ENCODE data around the gene OSBPL1A.
A peak's percentile ranks its signal among the peaks of the same experiment; 100 is the strongest.

The OSBPL1A gene

DNA sequence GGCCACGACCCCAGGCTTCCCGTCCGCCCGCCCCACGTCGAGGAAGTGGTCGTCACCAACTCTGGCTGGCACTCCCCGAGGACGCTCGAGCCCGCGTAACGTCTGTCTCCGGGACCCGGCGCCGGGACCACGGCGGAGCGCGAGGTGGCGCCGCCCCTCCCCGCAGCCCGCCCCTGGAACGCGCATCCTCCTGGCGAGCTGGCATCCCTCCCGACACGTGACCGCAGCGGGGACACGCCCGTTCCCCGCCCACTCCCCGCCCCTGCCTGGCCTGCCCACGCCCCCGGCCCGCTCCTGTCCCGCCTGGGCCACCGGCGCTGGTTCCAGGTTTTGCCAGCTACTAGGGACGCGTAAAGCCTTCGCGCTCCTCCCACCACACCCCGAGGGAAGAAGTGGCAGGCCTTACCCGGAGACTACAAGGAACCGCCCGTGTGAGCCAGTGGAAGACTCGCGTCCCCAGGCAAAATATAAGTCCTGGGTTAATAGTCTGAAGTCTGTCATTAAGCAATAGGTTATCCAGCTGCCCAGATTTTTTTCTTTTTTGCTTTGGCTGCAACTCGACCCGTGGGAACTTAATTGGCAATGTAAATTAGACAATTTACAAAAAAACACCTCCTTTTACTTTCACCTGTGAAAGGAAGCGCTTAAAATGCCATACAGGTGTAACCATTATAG, at the start of gene OSBPL1A:
OSBPL1A (minus strand) TSS at position 131 of the 675 bp plus-strand sequence. CDS start 20,291 bp downstream, outside the sequence.
- peak; percentile 93 for DNase-seq

DNA sequence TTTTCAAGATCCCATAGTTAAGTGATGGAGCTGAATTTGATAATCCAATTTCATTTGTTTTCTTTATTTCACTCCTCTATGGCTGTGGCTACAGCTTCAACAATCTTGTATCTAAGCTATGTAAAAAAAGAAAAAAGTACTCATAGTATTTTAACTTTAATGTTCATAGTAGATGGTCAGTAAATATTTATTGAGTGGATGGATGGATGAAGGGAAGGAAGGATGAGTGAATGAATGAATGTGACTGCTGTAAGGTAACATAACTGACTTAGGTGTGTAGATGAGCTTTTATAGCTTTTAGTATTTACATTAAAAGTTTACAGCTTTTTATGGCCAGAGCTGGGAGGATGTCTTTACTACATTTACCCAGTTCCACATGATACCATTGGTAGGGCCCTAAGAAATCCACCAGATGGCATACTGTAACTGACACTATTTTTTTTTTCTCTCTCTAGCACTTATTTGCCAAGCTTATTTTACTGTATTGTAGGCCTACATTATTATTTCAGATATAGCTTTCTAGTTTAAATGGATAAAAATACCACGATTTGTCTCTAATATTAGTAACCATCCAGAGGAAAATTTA, 49.4 kb upstream of the OSBPL1A start:
- no peak for DNase-seq

DNA sequence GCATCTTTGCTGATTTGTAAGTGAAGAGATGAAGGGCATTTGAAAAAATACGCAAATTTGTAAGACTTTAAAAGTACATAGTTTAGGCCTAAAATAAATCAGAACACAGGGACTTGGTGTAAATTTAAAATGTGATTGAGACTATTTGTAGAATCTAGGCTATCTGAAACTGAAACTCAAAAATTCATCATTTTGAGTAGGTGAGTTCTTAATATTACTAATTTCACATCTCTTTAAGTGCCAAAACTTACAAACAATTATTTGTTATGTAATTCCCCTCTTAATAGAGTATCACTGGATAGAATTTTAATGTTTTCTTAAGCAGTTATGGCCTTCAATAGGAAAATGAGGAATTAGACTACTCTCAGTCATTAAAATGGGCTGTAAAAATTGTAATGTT, 48.8 kb upstream of the OSBPL1A start:
- DNase-seq: no peak

DNA sequence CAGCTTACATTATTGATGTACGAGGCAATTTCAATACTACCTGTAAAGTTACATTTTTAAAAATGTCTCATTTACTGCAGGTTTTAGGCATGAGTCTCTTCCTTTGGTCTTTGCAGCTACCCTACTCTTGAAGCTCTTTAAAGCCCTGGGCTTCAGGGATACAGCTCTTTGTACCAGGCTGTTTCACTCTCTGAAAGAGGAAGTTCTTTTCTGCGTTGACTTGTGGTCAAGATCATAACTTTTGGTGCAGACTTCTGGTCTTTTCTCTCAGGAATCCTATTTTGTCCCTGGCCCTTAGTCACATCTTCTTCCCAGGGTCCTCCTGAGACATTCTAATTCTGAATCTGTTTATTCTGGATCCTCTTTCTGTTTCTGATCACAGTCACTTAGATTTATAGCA, 46.2 kb upstream of the OSBPL1A start:
- DNase-seq: no peak

DNA sequence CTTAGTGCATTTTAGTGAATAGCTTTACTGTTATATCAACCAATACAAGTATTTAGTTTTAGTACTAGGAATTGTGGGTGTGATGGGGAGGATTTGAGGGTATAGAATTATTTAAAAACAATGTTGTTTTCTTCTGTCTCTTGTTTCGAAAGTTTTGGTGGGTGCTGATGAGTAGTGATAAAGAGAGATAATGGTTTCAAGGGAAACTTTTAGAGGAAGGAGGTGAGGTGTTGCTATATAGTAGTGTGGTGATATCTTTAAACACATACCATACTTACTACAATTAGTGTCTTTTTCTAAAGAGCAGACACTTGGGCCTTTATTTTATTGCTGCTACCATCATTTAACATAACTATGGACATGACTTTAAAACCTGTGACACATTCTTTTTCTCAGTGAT, 39.3 kb upstream of the OSBPL1A start:
- DNase-seq: no peak

DNA sequence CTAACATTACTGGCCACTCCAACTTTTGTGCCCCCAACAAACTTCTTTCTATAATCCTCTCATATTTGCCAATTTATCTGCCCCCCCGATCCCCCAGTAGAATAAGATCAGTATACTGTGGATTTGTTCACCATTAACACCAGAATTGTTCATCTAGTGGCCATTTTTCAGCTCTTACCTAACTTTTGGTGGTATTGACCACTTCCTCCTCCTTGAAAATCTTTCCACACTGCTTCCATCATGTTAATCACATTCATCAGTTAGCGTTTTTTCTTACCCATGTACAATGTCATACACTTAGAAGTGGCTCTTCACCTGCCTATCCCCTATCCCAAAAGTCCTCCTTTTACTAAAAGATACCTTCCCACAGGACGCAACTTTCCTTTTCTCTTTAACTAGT, 35.0 kb upstream of the OSBPL1A start:
- DNase-seq: no peak

DNA sequence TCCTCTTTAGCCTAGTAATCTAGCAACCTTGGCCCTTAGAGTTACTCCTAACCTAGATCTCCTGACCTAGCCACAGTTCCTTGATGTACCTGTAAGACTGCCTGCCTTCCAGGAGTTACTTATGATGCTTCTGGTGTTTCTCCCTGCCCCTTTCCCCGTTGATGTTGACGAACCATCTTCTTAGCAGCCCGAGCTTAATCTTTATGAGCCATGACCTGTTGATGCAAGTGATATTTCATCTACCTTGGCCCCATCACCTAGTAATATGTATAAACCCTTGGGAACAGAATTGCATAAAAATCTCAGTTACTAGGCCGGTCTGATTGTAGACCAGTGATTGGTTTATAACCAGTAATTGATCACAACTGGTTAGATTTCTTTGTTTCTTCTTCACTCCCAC, 31.6 kb upstream of the OSBPL1A start:
- no peak for DNase-seq

DNA sequence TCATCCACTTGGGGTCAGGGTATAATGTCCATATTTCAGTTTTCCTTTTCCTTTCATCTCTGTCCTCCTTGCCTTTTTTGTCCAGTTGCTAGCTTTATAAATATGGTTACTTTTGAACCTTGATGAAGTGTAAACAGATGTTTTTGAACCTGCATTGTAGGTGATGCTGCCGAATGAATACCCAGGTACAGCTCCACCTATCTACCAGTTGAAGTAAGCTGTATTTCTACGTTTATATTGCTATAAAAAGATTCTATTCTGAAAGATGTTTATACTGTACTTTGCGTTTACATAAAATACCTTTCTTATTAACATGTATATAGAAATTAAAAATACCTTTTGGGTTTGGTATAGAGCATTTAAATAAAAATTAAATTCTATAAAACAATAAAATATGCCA, 31.1 kb upstream of the OSBPL1A start:
- DNase-seq: no peak

DNA sequence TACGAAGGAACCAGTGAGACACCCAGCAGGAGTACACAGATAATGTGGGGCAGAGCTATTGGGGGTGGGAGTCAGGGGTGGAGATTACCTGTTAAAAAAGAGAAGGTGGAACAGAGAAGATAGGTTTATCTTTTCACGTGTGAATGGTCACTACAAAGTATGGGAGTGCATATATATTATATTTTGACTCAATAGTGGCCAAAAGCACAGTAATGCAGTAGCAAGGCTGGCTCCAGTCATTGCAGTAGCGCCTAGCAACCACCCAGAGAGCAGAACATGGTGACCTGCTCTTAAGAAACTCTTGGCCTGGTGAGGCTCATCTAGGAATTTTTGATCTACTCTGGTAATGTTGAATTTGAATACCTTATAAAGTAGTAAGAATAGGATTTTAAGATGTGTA, 29.9 kb upstream of the OSBPL1A start:
- DNase-seq: no peak

DNA sequence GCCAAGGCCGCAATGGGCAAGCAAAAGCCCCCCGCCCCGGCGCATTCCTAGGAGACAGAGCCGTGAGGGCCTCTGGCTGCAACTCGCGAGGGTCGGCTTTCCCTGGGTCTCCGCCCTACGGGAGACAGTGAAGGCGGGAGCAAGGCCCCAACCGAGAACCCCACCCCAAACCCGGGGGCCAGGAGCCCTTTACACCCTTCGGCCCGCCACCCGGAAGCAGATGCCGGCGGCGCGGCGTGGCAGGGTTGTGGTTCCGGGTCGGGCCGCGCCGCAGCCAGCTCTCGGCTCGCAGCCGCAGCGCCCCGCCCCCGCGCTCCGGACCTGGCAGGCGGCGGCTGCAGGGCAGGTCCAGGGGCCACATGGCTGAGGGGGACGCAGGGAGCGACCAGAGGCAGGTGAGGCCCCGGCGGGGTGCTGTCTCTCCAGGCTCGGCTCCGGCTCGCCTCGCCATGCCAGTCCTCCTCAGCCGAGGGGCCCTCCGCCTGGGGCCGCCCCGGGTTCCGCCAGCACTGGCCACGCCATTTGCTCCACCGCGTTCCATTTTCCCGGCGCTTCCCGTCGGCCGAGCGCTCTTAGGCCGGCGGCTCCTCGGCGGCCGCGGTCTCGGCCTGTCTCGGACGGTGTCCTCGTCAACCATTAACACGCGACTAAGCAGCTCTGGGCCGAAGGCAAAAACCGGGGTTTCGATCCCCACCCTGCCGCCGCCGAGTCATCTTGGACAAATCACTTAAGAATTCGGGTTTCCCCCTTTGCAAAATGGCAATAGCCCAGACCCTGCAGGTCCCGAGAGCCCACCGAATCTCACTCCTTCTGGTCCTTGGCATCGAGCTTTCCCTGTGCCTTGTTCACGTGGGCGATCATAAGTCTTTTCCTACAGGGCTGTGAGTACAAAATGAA, 29.0 kb upstream of the OSBPL1A start, which contains the start of gene IMPACT:
IMPACT (plus strand) TSS at position 273 of the 897 bp plus-strand sequence; CDS start at position 360, 87 bp downstream.
- DNase-seq: peak; percentile 59

DNA sequence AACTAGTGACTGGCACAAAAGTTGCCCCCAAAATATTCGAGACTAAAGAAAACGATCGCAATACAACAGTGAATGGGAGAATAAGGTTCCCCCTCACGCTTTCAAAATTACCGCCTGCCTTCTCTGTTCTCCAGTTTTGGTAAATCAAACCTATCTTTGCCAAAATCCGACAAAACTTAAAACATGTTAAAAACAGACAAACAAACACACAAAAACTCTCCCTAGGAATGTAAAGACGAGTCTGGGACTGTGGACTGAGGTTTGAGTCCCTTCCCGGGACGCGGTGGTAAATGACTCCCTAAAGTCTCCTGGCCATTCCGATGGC, 28.4 kb upstream of the OSBPL1A start:
- DNase-seq: no peak

DNA sequence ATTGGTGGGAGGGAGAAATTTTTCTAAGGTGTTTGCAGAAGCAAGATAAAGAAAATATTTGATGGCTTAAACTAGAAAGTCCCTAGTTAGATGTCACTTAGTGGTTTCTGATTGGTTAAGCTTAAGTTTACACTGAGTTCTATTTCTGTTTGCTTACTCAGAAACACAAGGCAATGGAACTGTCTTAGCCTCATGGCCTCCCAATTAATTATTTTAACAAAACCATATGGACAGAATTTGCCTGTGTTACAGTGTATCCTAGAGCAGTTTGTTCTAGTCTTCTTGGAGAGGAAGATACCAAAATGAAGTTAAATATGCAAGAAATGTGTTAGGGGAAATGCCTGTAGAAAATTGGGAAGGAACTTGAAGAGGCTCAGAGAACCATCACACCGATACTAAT, 24.2 kb upstream of the OSBPL1A start:
- DNase-seq: no peak

DNA sequence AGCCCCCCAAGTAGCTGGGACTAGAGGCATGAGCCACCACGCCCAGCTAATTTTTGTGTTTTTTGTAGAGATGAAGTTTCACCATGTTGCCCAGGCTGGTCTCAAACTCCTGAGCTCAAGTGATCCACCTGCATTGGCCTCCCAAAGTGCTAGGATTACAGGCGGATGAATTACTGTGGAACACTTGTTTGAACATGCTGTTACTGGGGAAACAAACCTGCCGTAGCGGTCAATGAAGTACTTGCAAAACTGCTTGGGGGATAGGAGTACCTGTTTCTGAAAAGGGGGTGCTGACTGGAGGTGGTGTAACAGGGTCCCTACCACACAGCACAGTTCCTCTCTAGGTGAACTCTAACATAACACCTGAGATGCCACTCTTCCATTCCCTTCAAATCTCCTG, 22.9 kb upstream of the OSBPL1A start:
- DNase-seq: no peak

DNA sequence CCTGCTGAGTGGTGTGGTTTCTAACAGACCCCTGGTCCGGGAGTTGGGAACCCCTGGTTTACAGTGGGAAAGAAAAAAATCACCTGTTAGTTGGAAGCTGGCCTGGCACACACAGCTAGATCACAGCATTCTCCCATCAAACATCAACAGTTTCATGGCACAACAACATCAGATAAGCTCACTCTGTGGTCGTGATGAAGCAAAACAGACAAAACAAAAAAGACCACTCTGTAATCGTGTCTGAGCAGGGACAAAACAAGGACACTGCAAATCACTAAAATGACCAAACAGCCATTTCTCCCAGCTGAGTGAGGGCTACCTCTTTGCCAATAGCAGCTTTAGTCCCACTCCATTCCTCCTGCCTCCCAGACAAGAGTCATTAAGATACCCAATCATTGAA, 19.9 kb upstream of the OSBPL1A start:
- DNase-seq: no peak

DNA sequence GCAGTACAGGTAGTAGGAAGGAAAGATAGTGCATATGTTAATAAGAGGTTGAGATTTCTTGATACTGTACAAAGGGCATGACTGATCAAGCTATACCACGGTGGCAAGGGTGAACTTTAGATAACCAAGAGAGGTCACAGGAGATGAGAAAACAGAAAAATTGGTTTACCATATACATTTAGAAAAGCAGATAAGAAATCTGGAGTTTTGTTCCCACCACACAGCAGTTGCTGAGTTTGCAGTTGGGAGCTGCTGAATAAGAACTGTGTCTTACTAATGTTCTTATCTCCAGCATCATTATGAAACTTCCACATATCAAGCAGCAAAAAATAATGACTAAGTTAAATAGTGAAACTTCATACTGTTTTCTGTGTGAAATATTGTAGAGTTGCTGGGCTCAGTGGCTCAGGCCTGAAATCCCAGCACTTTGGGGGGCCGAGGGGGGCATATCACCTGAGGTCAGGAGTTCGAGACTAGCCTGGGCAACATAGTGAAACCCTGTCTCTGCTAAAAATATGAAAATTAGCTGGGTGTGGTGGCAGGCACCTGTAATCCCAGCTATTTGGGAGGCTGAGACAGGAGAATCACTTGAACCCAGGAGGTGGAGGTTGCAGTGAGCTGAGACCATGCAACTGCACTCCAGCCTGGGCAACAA, 16.9 kb upstream of the OSBPL1A start:
- no peak for DNase-seq

DNA sequence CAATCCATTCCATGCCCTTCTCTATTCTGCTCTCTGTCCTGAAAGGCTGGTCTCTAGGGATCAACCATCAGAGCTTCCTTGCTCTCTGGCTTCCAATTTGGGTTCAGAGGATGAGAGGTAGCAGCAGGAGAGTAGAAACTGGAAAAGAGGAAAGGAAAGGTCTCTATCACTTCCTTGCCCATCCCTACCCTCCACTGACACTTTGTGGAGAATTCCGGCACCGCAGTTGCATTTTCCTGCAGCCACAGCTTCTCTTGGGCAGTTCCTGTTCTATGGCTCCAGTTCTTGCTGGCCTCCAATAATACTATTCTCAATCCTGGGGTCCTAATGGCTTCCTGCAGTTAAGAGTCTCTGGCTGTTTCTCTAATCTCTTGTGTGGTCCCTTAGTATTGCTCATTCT, 15.5 kb upstream of the OSBPL1A start:
- no peak for DNase-seq

DNA sequence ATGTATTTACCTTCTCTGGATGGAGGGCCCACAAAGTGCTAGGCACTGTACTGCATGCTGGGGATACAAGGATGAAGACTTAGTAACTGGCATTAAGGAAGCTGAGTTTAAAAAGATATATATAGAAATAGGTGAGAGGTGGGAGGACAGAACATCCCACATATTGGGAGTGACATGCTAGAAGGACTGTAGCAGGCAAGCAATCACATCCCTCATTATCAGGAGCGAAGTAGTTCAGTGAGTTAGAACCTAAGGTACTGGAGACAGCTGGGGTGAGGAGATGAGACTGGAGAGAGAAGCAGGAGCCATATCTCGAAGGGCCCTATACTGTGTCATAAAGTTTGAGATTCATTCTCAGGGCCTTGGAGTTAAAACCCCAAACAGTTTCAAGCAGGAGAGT, 10.9 kb upstream of the OSBPL1A start:
- DNase-seq: no peak

DNA sequence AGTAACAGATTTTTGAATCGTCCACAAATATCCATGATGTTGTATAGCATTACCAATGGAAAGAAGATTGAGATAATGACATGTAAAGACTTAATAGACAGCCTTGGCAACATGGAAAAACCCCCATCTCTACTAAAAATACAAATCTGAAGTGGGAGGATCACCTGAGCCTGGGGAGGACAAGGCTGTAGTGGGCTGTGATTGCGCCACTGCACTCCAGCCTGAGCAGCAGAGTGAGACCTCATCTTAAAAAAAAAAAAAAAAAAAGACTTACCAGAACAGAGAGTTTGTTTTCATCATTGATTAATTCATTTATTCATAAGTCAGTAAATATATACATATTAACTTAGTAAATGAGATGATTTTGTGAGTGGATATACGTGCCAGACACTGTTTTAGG, 7.0 kb upstream of the OSBPL1A start:
- no peak for DNase-seq

DNA sequence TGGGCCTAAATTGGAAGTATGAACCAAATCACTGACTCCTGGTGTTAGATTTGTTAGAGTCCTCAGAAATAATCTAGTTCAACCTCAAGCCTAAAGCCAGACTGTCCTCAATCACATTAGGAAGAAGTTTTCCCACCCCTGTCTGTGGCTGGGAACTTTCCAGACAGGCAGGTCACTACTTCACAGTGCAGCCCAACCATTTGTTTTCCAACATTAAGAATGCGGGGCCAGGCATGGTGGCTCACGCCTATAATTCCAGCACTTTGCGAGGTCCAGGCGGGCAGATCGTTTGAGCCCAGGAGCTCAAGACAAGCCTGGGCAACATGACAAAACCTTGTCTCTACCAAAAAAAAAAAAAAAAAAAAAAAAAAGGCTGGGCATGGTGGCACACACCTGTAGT, 5.5 kb upstream of the OSBPL1A start:
- DNase-seq: no peak

DNA sequence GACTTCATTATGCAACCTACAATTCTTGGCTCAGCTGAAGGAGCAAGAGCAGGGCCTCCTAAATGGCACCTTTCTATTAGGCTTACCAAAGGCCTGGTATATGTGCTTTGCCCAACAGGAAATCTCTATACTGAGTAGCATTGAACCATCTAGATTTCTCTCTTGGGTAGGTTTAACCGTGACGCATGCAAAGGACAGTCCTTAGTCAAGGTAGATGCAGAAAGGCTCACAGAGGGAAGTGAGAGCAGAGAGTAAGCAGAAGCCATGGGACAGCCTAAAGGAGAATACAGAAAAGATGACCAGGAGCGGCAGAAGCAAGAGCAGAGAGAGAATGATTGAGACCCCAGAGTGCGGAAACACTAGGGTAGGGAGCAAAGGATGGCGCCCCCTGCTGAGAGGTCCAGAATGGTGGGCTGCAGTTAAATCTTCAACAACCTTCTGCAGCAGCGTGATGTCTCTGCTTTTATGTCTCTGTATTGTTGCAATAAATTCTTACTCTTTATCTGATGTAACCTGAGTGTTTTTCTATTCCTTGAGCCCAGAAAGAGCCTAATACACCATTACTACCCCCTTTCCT, 4.7 kb upstream of the OSBPL1A start:
- DNase-seq: no peak

DNA sequence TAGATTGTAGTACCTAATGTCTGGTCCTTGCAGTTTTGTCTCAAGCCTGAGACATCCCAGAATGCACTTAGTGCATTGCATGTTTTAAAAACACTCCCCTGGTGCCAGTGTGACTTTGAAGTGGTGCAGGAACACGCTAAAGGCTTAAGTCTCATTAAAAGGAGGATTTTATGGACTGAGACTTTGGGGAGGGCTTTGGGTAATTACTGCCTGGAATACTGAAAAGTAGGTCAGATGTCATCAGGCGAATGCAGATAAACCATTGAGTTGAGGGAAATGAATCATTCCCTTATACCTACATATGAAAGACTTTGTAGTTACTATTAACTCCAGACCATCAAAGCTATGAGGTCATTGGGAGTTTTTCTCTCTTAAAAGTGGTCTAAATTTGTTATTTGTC, 3.0 kb upstream of the OSBPL1A start:
- DNase-seq: no peak

DNA sequence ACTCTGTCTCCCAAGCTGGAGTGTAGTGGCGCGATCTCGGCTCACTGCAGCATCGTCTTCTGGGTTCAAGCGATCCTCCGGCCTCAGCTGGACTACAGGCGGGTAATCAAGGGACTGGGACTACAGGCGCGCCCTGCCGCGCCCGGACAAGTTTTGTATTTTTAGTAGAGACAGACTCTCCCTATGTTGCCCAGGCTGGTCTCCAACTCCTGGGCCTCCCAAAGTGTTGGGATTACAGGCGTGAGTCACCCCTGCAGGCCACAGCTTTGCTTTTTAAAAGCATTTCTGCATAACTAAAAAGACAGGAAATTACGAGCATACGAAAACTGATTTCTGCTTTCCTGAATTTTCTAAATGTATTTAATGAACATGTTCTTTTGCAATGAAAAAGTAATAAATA, 916 bp upstream of the OSBPL1A start:
- no peak for DNase-seq

DNA sequence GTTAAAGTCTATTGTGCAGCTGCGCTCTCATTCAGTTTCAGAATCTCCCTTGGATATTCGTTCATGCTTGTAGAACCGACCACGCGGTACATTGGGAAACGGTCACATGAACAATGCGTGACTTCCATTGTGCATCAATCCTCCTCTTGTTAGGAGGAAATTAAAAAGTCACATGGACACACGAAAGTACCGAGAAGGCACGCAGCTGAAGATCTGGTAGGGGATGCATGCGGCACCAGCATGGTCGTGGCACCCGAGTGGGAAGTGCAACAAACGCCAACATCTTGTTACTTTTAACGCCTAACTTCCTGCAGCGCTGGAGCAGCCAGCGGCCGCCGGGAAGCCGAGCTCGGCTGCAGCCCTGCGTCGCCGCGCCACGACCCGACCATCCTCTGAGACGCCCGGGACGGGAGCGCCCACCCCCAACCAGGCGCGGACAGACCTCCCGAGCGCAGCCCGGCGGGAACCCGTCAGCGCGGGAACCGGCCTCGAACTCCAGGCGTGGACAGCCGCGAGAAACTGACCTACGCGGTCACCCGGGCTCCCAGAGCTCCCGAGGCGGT, 412 bp downstream of the OSBPL1A start:
- DNase-seq: peak; percentile 73

Data from DMS79 (cell line).